ENCODE measurements around the gene PHLPP1.

DNA sequence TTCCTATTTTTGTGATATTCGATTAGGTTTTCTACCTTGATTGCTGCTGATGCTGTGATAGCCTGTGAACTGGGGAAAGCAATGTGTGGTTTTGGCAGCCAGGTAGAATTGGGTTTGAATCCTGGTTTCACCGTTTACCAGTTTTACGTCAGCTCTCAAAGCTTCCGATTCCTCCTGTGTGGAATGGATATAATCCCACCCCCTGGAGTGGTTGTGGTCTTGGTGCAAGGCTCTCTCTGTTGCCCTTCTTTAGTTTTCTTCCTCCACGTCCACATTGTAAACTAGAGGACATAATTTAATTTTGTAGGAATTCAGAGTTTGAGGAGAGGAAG, 45.0 kb downstream of the PHLPP1 start:
- TF ChIP-seq CTCF (IDR thresholded peaks at IDR 0.05 in 4 of 5, conservative IDR thresholded peaks at IDR 0.05 in 1 of 5) (no peak), POLR2A (IDR thresholded peaks at IDR 0.05) (no peak)

All from gastrocnemius medialis (tissue), 4 donors.